GM06990 (cell line): ENCODE data around the gene STK39.
"Not testable (repeated sequence)": the region's sequence is repeated elsewhere in the genome, so short reads cannot be mapped to it uniquely, and the experiment has no call there.

Experiments used
- DNase-seq: peaks from one replicate; pipeline ENCODE4 v3.0.0-alpha.2; 2011; ENCODE audit not compliant: insufficient read length; ENCODE audit errors: extremely low read depth
- H3K27me3 ChIP-seq: replicated peaks from 2 replicates; pipeline ENCODE4 v1.6.0; 2011; ENCODE audit warnings: low read length; ENCODE audit not compliant: control insufficient read depth, insufficient read depth
- H3K36me3 ChIP-seq: 2 replicates; pipeline ENCODE4 v1.5.1; 2011; ENCODE audit warnings: low read length; ENCODE audit not compliant: control insufficient read depth, insufficient read depth
- H3K4me3 ChIP-seq: replicated peaks from 2 replicates; pipeline ENCODE4 v1.5.1; 2011; ENCODE audit warnings: low read depth, mild to moderate bottlenecking, control low read depth, low read length
- TF ChIP-seq, protein P1 (sequence below): IDR thresholded peaks from 2 replicates; pipeline ENCODE4 v1.5.1; 2011; ENCODE audit warnings: low read length, control low read depth, mild to moderate bottlenecking, inconsistent platforms; ENCODE audit not compliant: insufficient read depth, poor library complexity, severe bottlenecking

STK39 gene

GRCh38 chr2:168085801-168086361 is 161.5 kb downstream of the STK39 start:
- no peak for DNase-seq
- no peaks in the 10 kb centered on the region for H3K36me3 ChIP-seq
- TF ChIP-seq, protein P1, sequence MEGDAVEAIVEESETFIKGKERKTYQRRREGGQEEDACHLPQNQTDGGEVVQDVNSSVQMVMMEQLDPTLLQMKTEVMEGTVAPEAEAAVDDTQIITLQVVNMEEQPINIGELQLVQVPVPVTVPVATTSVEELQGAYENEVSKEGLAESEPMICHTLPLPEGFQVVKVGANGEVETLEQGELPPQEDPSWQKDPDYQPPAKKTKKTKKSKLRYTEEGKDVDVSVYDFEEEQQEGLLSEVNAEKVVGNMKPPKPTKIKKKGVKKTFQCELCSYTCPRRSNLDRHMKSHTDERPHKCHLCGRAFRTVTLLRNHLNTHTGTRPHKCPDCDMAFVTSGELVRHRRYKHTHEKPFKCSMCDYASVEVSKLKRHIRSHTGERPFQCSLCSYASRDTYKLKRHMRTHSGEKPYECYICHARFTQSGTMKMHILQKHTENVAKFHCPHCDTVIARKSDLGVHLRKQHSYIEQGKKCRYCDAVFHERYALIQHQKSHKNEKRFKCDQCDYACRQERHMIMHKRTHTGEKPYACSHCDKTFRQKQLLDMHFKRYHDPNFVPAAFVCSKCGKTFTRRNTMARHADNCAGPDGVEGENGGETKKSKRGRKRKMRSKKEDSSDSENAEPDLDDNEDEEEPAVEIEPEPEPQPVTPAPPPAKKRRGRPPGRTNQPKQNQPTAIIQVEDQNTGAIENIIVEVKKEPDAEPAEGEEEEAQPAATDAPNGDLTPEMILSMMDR: no peak
- no peaks in the 10 kb centered on the region for H3K27me3 ChIP-seq
- H3K4me3 ChIP-seq: no peak overlapping the region

- no peak overlapping the region for H3K4me3 ChIP-seq
- H3K36me3 ChIP-seq: no peaks in the 10 kb centered on the region
- TF ChIP-seq, protein P1: no peak
- no peaks in the 10 kb centered on the region; the same call in 1 of the 2 replicates for H3K27me3 ChIP-seq
- DNase-seq: no peak
These were observed 163.1 kb downstream of the STK39 start for GRCh38 chr2:168084288-168084687.

DNA sequence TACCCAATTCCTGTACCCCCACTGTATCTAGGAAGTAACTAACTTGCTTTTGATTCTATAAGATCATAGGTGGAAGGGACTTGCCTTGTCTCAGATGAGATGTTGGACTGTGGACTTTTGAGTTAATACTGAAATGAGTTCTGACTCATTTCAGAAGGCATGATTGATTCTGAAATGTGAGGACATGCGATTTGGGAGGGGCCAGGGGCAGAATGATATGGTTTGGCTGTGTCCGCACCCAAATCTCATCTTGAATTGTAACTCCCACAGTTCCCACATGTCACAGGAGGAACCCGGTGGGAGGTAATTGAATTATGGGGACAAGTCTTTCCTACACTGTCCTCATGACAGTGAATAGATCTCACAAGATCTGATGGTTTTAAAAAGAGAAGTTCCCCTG is 165.9 kb downstream of the STK39 start:
- not testable (repeated sequence) for H3K4me3 ChIP-seq, DNase-seq, H3K27me3 ChIP-seq, H3K36me3 ChIP-seq

DNA sequence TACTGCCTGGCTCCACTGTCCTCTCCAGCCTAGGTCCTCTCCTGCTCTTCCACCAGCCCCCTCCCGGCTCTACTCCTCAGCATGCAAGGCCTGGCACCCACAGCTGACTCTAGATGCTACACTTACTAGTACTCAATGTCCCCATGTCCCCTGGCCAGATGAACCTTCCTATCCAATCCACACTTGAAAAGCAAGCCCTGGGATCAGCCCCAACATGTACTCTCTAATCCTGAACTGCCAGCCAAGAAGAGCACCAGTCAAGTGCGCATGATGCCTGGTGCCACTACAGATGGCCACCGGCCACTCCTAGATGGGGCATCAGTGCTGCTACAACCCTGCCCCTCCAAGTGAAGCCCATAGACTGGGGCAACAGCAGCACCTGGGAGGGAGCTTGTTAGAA is 168.2 kb downstream of the STK39 start:
- TF ChIP-seq, protein P1: no peak
- DNase-seq: no peak
- H3K36me3 ChIP-seq: no peaks in the 10 kb centered on the region
- H3K4me3 ChIP-seq: no peak overlapping the region
- H3K27me3 ChIP-seq: no peaks in the 10 kb centered on the region; the same call in 1 of the 2 replicates

GRCh38 chr2:168076731-168077130 is 170.7 kb downstream of the STK39 start:
- TF ChIP-seq, protein P1: no peak
- no peak overlapping the region for H3K4me3 ChIP-seq
- H3K36me3 ChIP-seq: no peaks in the 10 kb centered on the region
- no peaks in the 10 kb centered on the region; the same call in 1 of the 2 replicates for H3K27me3 ChIP-seq
- no peak for DNase-seq

DNA sequence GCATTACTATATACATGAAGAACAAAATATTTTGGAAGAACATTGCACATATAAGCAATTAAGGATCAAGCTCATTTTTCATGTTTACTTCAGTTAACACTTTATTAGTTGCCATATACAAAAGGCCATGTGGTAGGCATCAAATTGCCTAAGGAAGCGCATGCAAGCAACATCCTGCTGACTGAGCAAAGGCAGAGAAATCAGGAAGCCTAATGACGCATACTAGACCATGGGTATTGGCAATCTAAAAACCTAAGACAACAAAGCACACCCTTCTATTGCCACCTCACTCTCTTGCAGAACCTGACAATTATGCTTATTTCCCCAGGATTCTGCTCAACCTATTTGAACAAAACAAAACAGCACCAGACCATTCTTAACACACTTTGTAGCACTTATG is 171.9 kb downstream of the STK39 start:
- Histone ChIP-seq H3K4me3 (no peak overlapping the region), H3K36me3 (no peaks in the 10 kb centered on the region), H3K27me3 (no peaks in the 10 kb centered on the region; the same call in 1 of the 2 replicates)
- no peak for DNase-seq
- TF ChIP-seq, protein P1: no peak
